Hematopoietic multipotent progenitor cell treated with erythropoietin and hydrocortisone succinate and interleukin-3 and kit ligand, for 8 days (in vitro differentiated cells): ENCODE measurements around the gene SLC25A41.
"Not testable (repeated sequence)": the region's sequence is repeated elsewhere in the genome, so short reads cannot be mapped to it uniquely, and the experiment has no call there.

Source experiments
- DNase-seq: peaks from one replicate; pipeline ENCODE4 v3.0.0-alpha.2; 2015

The SLC25A41 gene

GRCh38 chr19:6402837-6403608 is 30.5 kb downstream of the SLC25A41 start:
- DNase-seq, result no peak

GRCh38 chr19:6402058-6402457 is 31.5 kb downstream of the SLC25A41 start:
- no peak for DNase-seq

DNA sequence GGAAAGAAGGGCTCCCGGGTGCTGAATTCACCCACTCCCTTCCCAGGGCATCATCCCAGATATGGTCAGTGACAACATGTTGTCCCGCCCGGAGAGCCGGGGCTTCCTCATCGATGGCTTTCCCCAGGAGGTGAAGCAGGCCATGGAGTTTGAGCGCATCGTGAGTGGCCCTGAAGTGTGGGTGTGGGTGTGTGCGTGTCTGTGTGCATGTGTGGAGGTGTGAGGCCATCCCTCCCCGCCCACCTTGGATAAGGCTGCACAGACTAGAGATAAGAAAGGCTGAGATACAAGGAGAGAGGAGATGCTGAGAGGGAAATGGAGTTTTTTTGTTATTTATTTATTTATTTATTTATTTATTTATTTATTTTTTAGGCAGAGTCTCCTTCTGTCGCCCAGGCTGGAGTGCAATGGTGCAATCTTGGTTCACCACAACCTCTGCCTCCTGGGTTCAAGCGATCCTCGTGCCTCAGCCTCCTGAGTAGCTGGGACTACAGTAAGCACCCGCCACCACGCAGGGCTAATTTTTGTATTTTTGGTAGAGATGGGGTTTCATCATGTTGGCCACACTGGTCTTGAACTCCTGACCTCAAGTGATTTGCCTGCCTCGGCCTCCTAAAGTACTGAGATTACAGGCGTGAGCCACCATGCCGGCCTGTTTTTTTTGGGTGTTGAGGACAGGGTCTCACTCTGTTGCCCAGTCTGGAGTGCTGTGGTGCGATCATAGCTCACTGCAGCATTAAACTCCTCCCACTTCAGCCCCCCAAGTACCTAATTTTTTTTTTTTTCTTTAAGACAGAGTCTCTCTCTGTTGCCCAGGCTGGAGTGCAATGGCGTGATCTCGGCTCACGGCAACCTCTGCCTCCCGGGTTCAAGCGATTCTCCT is 33.3 kb downstream of the SLC25A41 start:
- DNase-seq, result not testable (repeated sequence)

DNA sequence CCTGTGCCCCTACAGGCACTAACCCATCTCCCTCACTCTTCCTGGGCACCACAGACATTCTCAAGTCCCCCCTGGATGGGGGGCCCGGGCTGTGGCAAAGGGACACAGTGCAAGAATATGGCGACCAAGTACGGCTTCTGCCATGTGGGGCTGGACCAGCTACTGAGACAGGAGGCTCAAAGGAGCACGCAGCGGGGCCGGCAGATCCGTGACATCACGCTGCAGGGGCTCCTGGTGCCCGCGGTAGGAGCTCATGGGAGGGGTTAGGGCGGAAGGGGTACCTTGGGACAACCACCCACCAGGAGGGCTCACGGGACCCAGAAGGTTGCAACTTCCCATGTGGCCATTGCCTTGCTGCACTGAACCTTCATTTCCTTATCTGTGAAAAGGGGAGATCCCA is 37.3 kb downstream of the SLC25A41 start:
- DNase-seq, result no peak

GRCh38 chr19:6394831-6395230 is 38.7 kb downstream of the SLC25A41 start:
- no peak for DNase-seq

DNA sequence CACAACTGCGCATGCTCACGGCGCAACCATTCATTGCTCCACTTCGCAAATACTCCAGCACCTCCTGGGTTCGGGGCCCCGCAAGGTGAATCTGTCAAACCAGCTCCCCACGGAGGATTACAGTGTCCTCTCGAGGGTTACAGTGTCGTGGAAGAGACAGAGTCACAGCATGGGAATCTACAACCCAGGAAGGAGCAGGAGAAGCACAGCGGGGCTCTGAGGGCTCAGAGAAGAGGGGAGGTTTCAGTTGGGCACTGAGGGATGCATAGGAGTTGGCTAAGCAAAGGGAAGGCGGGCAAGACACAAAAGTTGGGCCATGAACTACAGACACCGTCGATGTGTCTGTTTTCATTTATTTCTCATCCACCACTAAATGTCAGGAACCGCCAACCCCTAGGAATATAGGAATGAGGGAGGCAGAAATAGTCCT is 39.6 kb downstream of the SLC25A41 start:
- peak; percentile 83 for DNase-seq

GRCh38 chr19:6393074-6393982 is 40.2 kb downstream of the SLC25A41 start, which contains the start of gene GTF2F1:
Gene GTF2F1, minus strand, starts transcription at chr19:6393164. Its CDS starts 169 bp downstream, at chr19:6392995.
- peak; percentile 97 for DNase-seq

- DNase-seq, result peak; percentile 7
Observed at GRCh38 chr19:6392221-6393073, 41.1 kb downstream of the SLC25A41 start.

DNA sequence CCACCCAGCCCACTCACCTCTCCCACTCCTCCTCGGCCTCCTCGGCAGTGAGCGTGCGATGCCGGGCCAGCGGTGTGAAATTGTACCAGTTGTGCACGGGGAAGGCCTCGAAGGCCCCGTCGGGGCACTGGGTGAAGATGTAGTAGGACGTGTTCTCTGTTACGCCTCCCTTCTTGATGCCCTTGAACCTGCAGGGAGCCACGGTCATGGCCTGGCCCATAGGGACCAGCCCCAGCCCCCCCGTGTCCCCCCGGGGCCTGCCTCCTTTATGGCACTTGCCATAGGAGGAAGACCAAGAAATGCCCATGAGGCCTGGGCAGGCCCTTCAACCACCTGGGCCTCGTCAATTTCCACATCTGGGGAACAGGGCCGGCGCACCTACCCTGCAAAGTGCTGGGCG is 46.2 kb downstream of the SLC25A41 start:
- DNase-seq, result no peak

GRCh38 chr19:6384381-6384780 is 49.2 kb downstream of the SLC25A41 start:
- peak; percentile 66 for DNase-seq

DNA sequence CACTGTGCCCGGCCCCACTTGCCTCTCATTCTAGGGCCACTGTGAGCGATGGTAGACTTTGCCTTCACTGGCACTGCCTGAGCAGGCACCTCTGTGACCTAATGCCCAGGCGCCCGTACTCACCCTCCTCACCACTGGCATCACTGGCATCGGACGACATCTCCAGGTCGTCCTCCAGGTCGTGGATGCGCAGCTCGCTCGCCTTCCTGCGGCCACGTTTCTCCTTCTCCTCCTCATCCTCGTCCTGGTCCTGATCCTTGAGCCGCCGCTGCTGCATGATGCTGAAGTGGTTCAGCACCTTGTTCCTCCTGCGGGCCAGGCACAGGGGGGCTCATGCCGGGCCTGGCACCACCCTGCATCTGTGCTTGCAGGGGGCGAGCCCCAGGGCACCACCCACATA is 50.4 kb downstream of the SLC25A41 start:
- no peak for DNase-seq

DNA sequence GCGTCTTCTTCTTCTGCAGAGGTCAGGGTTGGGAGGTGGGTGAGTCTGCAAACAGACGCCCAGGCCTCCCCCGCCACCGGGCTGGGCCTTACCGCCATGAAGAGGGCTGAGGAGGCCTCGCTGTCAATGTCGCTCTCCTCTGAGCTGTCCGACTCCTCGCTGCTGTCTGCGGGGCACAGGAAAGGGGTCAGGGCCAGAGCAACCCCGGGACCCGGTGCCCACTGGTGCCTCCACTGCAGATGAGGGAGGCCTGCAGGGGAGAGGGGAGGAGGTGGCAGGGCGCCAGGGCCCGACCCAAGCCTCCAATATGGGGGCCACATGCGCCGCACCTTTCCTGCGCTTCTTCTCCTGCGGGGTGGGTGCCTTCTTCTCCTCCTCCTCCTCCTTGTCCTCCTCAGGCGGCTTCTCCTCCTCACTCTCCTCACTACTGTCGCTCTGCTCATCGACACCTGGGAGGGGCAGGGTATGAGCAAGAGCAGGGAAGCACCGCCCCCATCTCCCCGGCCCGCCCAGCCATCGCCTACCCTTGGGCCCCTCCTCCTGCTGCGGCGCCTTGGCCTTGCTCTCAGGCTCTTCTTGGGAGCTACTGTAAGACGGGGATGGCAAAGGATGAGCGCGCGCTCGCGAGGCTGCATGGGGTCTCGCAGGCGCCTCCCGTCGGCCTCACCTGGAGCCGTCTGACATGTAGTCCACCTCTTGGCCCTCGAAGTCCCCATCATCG is 52.4 kb downstream of the SLC25A41 start:
- no peak for DNase-seq

DNA sequence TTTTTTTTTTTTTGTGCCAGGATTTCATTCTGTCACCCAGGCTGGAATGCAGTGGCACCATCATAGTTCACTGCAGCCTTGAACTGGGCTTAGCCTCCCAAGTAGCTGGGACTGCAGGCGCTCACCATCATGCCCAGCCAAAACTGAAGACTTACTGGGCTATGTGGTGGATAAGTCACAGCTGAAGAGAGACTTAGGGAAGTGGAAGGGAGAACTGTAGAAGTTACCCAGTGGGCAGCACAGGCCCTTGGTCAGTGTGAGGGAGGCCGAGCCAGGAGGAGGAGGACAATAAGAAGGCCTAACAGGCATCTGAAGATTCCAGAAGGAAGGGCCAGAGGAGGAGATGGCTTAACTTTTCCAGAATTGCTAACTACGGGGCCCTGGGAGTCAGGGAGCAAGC is 53.8 kb downstream of the SLC25A41 start:
- DNase-seq, result no peak

GRCh38 chr19:6378486-6378885 is 55.1 kb downstream of the SLC25A41 start:
- no peak for DNase-seq

- no peak for DNase-seq
Observed at GRCh38 chr19:6378041-6378440, 55.5 kb downstream of the SLC25A41 start.

DNA sequence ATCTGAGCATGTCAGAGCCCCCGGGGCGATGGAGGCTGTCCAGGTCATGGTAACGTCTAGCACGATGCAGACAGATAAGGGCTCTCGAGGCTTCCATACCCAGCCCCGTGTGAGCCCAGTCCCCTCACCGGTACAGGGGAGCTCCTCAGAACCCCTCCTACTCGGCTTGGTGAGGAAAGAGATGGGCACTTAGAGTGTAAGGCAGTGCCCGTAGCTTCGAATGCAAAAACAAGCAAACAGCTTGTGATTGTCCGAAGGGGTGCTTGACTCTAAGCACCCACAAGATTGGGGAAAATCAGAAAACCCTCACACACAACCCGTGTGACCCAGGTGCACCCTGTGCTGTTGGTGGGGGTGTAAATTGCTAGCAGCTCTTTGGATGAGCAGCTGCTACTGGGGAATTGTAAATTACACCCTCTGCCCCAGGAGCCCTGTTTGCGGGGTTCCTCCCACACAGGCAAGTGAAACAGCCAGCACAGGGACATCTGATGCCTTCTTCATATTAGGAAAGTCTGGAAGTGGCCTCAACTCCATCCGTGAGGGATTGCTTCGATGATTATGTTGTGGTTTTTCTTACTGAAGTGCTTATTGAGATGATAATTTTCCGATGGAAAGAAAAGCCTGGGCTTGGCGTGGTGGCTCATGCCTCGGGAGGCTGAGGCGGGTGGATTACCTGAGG is 56.9 kb downstream of the SLC25A41 start:
- DNase-seq, result no peak
